GM18870 (cell line): Measurements from ENCODE around the gene AGPS.
"Not testable (repeated sequence)": the region's sequence is repeated elsewhere in the genome, so short reads cannot be mapped to it uniquely, and the experiment has no call there.

Experiments used
- ATAC-seq: cut with Tn5 transposase; IDR thresholded peaks from one replicate; pipeline ENCODE4 v1.9.1; 2021; ENCODE audit warnings: moderate library complexity; ENCODE audit not compliant: unreplicated experiment

AGPS gene

GRCh38 chr2:177466337-177467195, 74.0 kb downstream of the AGPS start:
- no peak for ATAC-seq

GRCh38 chr2:177467646-177468045, 75.1 kb downstream of the AGPS start:
- no peak for ATAC-seq

GRCh38 chr2:177471990-177472389, 79.4 kb downstream of the AGPS start:
- ATAC-seq, result no peak

- ATAC-seq, result no peak
Measured at GRCh38 chr2:177474301-177474700, 81.7 kb downstream of the AGPS start.

GRCh38 chr2:177474998-177475397, 82.4 kb downstream of the AGPS start:
- ATAC-seq, result no peak

GRCh38 chr2:177476897-177477296, 84.3 kb downstream of the AGPS start:
- no peak for ATAC-seq

GRCh38 chr2:177478029-177478428, 85.5 kb downstream of the AGPS start:
- no peak for ATAC-seq

GRCh38 chr2:177478907-177479306, 86.3 kb downstream of the AGPS start:
- no peak for ATAC-seq

- ATAC-seq, result no peak
Measured at GRCh38 chr2:177482195-177482594, 89.6 kb downstream of the AGPS start.

GRCh38 chr2:177483531-177483930, 91.0 kb downstream of the AGPS start:
- ATAC-seq, result no peak

GRCh38 chr2:177484180-177484795, 91.7 kb downstream of the AGPS start:
- no peak for ATAC-seq

- not testable (repeated sequence) for ATAC-seq
Measured at GRCh38 chr2:177485657-177486056, 93.1 kb downstream of the AGPS start.

GRCh38 chr2:177489719-177490301, 97.2 kb downstream of the AGPS start:
- ATAC-seq, result no peak

GRCh38 chr2:177495945-177496344, 103.4 kb downstream of the AGPS start:
- no peak for ATAC-seq

- ATAC-seq, result no peak
Measured at GRCh38 chr2:177496921-177497320, 104.3 kb downstream of the AGPS start.

GRCh38 chr2:177501186-177501585, 108.6 kb downstream of the AGPS start:
- ATAC-seq, result no peak

GRCh38 chr2:177506505-177506904, 113.9 kb downstream of the AGPS start:
- ATAC-seq, result no peak

GRCh38 chr2:177506998-177507397, 114.4 kb downstream of the AGPS start:
- ATAC-seq, result no peak

GRCh38 chr2:177516824-177517544, 124.4 kb downstream of the AGPS start:
- no peak for ATAC-seq

GRCh38 chr2:177518754-177519153, 126.2 kb downstream of the AGPS start:
- no peak for ATAC-seq

- ATAC-seq, result no peak
Measured at GRCh38 chr2:177519534-177520115, 127.1 kb downstream of the AGPS start.
